Glomerular endothelial cell (primary cell): Measurements from ENCODE around the gene ZNF491. TPM values are rescaled to one million over a fixed set of nuclear protein-coding genes. Genes with fewer than 3 reads are reported as not detected.

Experiments used
- total RNA-seq: library from RNA; depleted of rRNA; stranded (reverse); fragments of >200 nt; gene quantifications from 2 replicates; pipeline ENCODE4 v1.2.3, GENCODE V29; 2015

ZNF491 gene
- total RNA-seq, 1 donor from 2014 or later, result 3.1 TPM

Other genes with a start within 250 kb of the ZNF491 start
- gene ELOF1, start 239.3 kb upstream of the ZNF491 start, total RNA-seq, result 33.8 and 46.7 TPM in 2 replicates
- gene ACP5, start 220.9 kb upstream of the ZNF491 start, total RNA-seq, result 1.6 and 1.9 TPM in 2 replicates
- gene ZNF627, start 201.0 kb upstream of the ZNF491 start, total RNA-seq, result 10.2 and 10.4 TPM in 2 replicates
- gene ZNF823, start 59.6 kb upstream of the ZNF491 start, total RNA-seq, result 3.4 and 5.9 TPM in 2 replicates
- 3.2 and 3.9 TPM in 2 replicates for gene ZNF441, start 31.5 kb upstream of the ZNF491 start, total RNA-seq
- gene ZNF440, start 15.8 kb downstream of the ZNF491 start, total RNA-seq, result 5.3 and 7.8 TPM in 2 replicates
- gene ZNF439, start 50.2 kb downstream of the ZNF491 start, total RNA-seq, result 2.8 and 3.3 TPM in 2 replicates
- 10.1 and 15.2 TPM in 2 replicates for gene ZNF69, start 89.3 kb downstream of the ZNF491 start, total RNA-seq
- gene ZNF700, start 126.6 kb downstream of the ZNF491 start, total RNA-seq, result 4.6 and 7.9 TPM in 2 replicates
- 2.3 and 6.7 TPM in 2 replicates for gene ZNF763, start 166.5 kb downstream of the ZNF491 start, total RNA-seq
- 2.4 and 5.5 TPM in 2 replicates for gene ZNF433, start 237.2 kb downstream of the ZNF491 start, total RNA-seq